Fibroblast of skin of scalp (primary cell): ENCODE data around the gene HOGA1.
"Not testable (repeated sequence)": the region's sequence is repeated elsewhere in the genome, so short reads cannot be mapped to it uniquely, and the experiment has no call there.

ENCODE experiments used
- DNase-seq: peaks from one replicate; pipeline ENCODE4 v3.0.0-alpha.2; 2013

HOGA1 gene

GRCh38 chr10:97612386-97612785 lies 28.2 kb downstream of the HOGA1 start:
- DNase-seq = peak; percentile 59

GRCh38 chr10:97618285-97618684 lies 34.1 kb downstream of the HOGA1 start:
- DNase-seq = no peak

GRCh38 chr10:97618733-97619132 lies 34.5 kb downstream of the HOGA1 start:
- DNase-seq = no peak

GRCh38 chr10:97623277-97623676 lies 39.1 kb downstream of the HOGA1 start:
- no peak for DNase-seq

GRCh38 chr10:97627731-97628130 lies 43.5 kb downstream of the HOGA1 start:
- DNase-seq = no peak

- DNase-seq = no peak
Observed at GRCh38 chr10:97628228-97628627, 44.0 kb downstream of the HOGA1 start.

- DNase-seq = no peak
Observed at GRCh38 chr10:97629289-97629688, 45.1 kb downstream of the HOGA1 start.

- no peak for DNase-seq
Observed at GRCh38 chr10:97631098-97631497, 46.9 kb downstream of the HOGA1 start.

- DNase-seq = peak; percentile 93
Observed at GRCh38 chr10:97632949-97633884, 49.0 kb downstream of the HOGA1 start, which contains the start of gene MORN4. TSS of gene MORN4 (minus strand) at chr10:97633500. CDS start at chr10:97619653, 13,847 bp downstream.

GRCh38 chr10:97633921-97634320 lies 49.7 kb downstream of the HOGA1 start:
- peak; percentile 18 for DNase-seq

- no peak for DNase-seq
Observed at GRCh38 chr10:97635577-97635976, 51.4 kb downstream of the HOGA1 start.

GRCh38 chr10:97639090-97639489 lies 54.9 kb downstream of the HOGA1 start:
- DNase-seq = not testable (repeated sequence)

GRCh38 chr10:97640174-97640867 lies 56.1 kb downstream of the HOGA1 start, which contains the start of gene PI4K2A:
TSS of gene PI4K2A (plus strand) at chr10:97640671. CDS start at chr10:97640743, 72 bp downstream.
- peak; percentile 99 for DNase-seq

GRCh38 chr10:97640868-97641811 lies 57.0 kb downstream of the HOGA1 start:
- DNase-seq = peak; percentile 21

- DNase-seq = not testable (repeated sequence)
Observed at GRCh38 chr10:97642471-97643159, 58.4 kb downstream of the HOGA1 start.

- DNase-seq = no peak
Observed at GRCh38 chr10:97643441-97643985, 59.3 kb downstream of the HOGA1 start.

- DNase-seq = no peak
Observed at GRCh38 chr10:97644936-97645335, 60.7 kb downstream of the HOGA1 start.

- peak; percentile 33 for DNase-seq
Observed at GRCh38 chr10:97647556-97647955, 63.4 kb downstream of the HOGA1 start.

- DNase-seq = peak; percentile 96
Observed at GRCh38 chr10:97648562-97649404, 64.6 kb downstream of the HOGA1 start.

GRCh38 chr10:97649405-97649750 lies 65.2 kb downstream of the HOGA1 start:
- DNase-seq = not testable (repeated sequence)
